NCI-H345 treated with DMSO at 0.1 percent for 48 hours (cell line): ENCODE data around the gene CYB5D1.

Source experiments
- DNase-seq: peaks from one replicate; lab custom pipeline; 2025; ENCODE audit not compliant: unreplicated experiment; lab: John Stamatoyannopoulos, UW

CYB5D1 gene

DNA sequence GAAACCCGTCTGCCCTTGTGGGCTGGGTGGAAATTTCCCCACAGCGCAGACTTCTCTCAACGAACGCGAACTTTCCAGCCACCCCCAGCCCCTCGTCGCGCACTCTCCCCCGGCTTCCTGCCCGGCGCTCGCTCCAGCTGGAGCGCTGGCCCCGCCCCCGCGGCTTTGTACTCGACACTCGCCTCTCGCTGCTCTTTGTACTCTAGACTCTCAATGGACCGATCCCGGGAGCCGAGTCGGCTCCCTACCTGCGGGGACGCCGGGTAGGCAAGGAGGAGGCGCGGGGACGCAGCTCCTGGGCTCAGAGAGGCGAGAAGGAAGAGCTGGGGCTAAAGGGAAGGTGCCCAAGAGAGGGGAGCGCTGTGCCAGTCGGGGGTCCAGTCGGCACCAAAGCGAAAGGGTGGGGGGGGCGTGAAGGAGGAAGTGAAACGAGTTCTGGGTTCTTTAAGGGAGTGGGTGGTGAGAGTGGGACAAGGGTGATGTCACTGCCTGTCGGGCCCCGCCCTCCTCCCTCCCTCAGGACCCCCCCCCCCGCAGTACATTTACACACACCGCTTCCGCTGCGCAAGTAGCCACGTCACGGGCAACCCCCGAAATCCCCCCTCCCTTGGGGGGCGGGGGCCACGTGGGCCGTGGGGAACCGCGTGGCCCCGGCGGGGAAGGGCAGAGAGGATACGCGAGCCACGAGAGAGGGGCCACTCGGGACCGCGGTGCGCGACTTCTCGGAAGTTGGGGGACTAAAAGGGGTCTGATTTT, 14.1 kb upstream of the CYB5D1 start:
- peak; percentile 42 for DNase-seq

DNA sequence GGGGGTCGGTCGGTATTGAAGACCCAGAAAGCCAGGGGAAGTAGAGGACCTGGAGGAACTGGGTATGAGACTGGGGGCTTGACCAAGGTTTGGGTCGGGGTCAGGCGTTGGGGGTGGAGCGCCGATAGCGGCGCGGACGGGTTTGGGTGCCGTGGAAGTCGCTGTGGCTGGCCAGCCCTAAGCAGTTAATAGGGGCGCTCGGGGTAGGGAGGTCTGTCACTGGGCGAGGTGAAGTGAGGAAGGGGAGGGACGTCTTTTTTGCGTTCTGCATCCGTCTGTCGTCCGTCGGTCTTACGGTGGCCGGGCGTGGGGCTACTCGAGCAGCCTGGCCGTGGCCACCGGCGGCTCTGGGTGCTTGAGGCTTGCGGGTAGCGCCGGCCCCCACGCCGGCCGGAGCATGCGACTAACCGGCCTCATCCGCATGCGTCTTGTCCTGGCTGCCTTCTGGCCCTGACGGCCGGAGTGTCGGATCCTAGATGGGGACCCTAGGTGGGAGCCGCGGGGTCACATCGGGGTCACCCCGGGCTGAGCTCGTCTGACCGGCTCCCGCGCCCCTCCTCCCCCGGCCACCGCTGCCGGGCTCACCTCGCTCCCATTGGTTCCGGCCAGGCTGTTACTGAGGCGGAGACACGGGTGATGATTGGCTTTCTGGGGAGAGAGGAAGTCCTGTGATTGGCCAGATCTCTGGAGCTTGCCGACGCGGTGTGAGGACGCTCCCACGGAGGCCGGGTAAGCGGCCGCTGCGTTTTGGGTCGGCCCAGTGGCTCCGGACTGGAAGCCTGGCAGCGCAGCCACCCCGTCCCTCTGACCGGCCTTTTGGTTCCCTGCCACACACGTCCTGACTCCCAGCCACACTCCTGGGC, 13.3 kb upstream of the CYB5D1 start:
- DNase-seq = peak; percentile 57

DNA sequence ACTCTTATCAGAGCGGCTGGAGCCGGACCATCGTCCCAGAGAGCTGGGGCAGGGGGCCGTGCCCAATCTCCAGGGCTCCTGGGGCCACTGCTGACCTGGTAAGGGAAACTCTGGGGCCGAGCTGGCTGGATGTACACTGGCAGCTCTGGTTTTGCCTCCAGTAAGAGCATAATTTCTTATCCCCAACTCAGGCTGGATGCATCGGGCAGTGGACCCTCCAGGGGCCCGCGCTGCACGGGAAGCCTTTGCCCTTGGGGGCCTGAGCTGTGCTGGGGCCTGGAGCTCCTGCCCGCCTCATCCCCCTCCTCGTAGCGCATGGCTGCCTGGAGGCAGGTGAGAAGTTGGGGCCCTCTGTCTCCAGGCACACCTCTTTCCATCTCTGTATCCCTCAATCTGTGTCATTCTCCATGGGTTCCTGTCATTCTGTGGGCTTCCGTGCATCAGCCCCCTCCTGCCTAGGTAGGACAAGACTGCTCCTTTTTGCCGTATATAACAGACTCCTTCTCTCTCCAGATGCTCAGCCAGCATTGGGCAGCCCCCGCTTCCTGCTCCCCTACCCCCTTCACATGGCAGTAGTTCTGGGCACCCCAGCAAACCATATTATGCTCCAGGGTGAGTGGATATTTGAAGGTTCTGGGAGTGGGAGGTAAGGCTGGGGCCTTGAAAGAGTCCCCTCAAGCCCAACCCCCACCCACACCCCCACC, 12.3 kb upstream of the CYB5D1 start:
- no peak for DNase-seq

DNA sequence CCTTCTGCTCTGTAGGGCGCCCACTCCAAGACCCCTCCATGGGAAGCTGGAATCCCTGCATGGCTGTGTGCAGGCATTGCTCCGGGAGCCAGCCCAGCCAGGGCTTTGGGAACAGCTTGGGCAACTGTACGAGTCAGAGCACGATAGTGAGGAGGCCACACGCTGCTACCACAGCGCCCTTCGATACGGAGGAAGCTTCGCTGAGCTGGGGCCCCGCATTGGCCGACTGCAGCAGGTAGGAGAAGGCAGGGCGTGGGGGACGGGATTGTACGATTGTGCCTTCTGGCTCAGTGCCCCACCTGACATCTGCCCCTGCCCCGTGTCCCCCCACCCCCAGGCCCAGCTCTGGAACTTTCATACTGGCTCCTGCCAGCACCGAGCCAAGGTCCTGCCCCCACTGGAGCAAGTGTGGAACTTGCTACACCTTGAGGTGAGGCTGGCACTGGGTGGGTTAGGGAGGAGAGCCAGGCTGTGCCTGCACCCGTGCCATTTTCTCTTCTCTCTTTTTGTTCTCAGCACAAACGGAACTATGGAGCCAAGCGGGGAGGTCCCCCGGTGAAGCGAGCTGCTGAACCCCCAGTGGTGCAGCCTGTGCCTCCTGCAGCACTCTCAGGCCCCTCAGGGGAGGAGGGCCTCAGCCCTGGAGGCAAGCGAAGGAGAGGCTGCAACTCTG, 11.6 kb upstream of the CYB5D1 start:
- no peak for DNase-seq

DNA sequence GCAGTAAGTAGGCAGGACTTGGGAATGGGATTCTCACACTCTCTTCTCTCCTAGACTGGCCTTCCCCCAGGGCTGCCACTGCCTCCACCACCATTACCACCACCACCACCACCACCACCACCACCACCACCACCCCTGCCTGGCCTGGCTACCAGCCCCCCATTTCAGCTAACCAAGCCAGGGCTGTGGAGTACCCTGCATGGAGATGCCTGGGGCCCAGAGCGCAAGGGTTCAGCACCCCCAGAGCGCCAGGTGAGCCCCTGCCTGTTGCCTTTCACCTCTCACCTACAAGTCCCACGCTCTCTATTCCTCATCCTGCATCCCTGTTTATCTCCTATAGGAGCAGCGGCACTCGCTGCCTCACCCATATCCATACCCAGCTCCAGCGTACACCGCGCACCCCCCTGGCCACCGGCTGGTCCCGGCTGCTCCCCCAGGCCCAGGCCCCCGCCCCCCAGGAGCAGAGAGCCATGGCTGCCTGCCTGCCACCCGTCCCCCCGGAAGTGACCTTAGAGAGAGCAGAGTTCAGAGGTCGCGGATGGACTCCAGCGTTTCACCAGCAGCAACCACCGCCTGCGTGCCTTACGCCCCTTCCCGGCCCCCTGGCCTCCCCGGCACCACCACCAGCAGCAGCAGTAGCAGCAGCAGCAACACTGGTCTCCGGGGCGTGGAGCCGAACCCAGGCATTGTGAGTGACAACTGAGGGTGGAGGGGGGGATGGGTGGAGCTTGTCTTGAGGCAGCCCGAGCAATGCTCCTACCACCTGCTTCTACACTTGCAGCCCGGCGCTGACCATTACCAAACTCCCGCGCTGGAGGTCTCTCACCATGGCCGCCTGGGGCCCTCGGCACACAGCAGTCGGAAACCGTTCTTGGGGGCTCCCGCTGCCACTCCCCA, 10.8 kb upstream of the CYB5D1 start:
- no peak for DNase-seq

DNA sequence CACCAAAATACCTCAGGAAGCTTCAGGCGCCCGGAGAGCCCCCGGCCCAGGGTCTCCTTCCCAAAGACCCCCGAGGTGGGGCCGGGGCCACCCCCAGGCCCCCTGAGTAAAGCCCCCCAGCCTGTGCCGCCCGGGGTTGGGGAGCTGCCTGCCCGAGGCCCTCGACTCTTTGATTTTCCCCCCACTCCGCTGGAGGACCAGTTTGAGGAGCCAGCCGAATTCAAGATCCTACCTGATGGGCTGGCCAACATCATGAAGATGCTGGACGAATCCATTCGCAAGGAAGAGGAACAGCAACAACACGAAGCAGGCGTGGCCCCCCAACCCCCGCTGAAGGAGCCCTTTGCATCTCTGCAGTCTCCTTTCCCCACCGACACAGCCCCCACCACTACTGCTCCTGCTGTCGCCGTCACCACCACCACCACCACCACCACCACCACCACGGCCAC, 9.6 kb upstream of the CYB5D1 start:
- DNase-seq = no peak

DNA sequence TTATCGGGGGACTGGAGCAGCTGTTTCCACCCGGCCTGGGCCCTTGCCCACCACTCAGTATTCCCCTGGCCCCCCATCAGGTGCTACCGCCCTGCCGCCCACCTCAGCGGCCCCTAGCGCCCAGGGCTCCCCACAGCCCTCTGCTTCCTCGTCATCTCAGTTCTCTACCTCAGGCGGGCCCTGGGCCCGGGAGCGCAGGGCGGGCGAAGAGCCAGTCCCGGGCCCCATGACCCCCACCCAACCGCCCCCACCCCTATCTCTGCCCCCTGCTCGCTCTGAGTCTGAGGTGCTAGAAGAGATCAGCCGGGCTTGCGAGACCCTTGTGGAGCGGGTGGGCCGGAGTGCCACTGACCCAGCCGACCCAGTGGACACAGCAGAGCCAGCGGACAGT, 9.1 kb upstream of the CYB5D1 start:
- no peak for DNase-seq

DNA sequence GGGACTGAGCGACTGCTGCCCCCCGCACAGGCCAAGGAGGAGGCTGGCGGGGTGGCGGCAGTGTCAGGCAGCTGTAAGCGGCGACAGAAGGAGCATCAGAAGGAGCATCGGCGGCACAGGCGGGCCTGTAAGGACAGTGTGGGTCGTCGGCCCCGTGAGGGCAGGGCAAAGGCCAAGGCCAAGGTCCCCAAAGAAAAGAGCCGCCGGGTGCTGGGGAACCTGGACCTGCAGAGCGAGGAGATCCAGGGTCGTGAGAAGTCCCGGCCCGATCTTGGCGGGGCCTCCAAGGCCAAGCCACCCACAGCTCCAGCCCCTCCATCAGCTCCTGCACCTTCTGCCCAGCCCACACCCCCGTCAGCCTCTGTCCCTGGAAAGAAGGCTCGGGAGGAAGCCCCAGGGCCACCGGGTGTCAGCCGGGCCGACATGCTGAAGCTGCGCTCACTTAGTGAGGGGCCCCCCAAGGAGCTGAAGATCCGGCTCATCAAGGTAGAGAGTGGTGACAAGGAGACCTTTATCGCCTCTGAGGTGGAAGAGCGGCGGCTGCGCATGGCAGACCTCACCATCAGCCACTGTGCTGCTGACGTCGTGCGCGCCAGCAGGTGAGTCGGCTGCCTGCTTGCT, 8.6 kb upstream of the CYB5D1 start:
- DNase-seq = no peak

DNA sequence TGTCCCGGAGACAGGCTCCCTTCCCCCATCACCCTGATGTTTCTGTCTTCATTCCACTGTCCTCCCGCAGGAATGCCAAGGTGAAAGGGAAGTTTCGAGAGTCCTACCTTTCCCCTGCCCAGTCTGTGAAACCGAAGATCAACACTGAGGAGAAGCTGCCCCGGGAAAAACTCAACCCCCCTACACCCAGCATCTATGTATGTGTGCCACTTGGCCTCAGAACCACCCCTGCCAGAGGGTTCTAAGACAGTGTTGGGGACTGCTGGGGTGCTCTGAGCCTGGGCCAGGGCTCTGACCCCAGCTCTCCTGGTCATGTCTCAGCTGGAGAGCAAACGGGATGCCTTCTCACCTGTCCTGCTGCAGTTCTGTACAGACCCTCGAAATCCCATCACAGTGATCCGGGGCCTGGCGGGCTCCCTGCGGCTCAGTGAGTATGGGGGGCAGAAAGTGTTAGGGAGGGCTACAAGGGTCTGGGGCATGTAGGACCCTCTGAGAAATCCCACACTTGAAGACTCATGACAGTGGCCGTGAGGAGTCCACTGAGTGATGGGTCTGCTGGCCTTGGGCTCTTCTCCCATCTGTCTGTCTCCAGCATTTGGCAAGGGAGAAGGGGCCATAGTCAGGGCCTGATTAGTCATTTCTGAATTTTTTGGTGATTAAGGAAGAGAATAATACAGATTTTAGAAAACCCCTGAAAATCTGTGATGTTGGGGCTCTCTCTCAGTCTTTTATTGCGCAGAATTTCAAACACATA, 7.9 kb upstream of the CYB5D1 start:
- no peak for DNase-seq

DNA sequence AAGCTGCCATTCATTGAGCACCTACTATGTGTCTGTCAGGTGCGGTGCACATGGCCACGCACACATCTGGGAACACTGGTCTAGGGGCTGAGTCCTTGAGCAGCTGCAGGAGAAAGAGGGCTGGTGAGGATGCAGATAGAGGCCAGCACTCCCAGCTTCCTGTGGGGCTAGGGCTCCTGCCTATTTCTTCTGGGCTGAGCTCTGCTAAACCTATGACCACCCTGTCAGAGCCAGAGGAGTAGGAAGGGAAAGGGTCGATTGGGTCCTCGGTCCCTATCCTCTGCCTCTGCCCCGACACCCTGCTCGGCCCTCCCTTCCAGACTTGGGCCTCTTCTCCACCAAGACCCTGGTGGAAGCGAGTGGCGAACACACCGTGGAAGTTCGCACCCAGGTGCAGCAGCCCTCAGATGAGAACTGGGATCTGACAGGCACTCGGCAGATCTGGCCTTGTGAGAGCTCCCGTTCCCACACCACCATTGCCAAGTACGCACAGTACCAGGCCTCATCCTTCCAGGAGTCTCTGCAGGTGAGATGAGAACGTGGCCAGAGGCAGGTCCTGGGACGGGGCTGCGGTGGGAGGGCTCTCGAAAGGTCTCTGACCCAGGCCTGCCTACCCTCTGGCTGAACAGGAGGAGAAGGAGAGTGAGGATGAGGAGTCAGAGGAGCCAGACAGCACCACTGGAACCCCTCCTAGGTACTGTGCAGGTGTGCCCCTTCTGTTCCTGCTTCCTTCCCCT, 6.9 kb upstream of the CYB5D1 start:
- no peak for DNase-seq

DNA sequence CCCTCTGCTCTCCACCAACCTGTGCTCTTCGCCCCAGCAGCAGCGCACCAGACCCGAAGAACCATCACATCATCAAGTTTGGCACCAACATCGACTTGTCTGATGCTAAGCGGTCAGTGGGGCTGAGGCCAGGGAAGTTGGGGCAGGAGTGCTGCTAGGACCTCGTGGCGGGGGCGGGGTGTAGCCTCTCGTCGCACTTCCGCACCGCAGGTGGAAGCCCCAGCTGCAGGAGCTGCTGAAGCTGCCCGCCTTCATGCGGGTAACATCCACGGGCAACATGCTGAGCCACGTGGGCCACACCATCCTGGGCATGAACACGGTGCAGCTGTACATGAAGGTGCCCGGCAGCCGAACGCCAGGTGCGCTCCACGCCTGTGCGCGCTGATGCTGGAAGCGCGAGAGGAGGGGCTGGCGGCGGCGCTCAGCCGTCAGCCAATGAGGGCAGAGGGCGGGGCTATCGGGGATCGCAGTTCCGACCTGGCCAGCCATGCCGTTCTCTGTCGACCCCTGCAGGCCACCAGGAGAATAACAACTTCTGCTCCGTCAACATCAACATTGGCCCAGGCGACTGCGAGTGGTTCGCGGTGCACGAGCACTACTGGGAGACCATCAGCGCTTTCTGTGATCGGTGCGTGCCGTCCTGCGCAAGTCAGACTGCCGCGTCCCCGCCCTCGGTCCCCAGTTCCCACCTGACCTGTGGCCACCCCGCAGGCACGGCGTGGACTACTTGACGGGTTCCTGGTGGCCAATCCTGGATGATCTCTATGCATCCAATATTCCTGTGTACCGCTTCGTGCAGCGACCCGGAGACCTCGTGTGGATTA, 6.2 kb upstream of the CYB5D1 start:
- peak; percentile 74 for DNase-seq

DNA sequence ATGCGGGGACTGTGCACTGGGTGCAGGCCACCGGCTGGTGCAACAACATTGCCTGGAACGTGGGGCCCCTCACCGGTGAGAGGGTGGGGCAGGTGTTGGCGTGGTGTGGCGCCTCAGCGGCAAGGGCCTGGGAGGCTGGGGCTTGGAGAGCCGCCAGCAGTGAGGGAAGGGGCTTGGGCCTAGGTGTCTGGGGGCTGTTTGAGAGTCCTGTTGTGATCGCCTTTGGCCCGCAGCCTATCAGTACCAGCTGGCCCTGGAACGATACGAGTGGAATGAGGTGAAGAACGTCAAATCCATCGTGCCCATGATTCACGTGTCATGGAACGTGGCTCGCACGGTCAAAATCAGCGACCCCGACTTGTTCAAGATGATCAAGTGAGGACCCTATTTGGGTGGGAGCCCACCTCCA, 5.5 kb upstream of the CYB5D1 start:
- no peak for DNase-seq

DNA sequence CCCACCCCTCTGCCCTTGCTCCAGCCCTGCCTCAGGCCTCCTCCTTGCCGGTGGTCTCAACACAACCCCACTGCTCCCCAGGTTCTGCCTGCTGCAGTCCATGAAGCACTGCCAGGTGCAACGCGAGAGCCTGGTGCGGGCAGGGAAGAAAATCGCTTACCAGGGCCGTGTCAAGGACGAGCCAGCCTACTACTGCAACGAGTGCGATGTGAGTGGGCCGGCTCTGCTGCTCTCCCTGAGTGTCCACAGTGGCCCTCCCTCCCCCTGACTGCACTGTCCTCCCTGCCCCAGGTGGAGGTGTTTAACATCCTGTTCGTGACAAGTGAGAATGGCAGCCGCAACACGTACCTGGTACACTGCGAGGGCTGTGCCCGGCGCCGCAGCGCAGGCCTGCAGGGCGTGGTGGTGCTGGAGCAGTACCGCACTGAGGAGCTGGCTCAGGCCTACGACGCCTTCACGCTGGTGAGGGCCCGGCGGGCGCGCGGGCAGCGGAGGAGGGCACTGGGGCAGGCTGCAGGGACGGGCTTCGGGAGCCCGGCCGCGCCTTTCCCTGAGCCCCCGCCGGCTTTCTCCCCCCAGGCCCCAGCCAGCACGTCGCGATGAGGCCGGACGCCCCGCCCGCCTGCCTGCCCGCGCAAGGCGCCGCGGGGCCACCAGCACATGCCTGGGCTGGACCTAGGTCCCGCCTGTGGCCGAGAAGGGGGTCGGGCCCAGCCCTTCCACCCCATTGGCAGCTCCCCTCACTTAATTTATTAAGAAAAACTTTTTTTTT, 4.7 kb upstream of the CYB5D1 start:
- no peak for DNase-seq

DNA sequence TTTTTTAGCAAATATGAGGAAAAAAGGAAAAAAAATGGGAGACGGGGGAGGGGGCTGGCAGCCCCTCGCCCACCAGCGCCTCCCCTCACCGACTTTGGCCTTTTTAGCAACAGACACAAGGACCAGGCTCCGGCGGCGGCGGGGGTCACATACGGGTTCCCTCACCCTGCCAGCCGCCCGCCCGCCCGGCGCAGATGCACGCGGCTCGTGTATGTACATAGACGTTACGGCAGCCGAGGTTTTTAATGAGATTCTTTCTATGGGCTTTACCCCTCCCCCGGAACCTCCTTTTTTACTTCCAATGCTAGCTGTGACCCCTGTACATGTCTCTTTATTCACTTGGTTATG, 4.1 kb upstream of the CYB5D1 start:
- no peak for DNase-seq

DNA sequence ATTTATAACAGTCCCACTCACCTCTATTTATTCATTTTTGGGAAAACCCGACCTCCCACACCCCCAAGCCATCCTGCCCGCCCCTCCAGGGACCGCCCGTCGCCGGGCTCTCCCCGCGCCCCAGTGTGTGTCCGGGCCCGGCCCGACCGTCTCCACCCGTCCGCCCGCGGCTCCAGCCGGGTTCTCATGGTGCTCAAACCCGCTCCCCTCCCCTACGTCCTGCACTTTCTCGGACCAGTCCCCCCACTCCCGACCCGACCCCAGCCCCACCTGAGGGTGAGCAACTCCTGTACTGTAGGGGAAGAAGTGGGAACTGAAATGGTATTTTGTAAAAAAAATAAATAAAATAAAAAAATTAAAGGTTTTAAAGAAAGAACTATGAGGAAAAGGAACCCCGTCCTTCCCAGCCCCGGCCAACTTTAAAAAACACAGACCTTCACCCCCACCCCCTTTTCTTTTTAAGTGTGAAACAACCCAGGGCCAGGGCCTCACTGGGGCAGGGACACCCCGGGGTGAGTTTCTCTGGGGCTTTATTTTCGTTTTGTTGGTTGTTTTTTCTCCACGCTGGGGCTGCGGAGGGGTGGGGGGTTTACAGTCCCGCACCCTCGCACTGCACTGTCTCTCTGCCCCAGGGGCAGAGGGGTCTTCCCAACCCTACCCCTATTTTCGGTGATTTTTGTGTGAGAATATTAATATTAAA, 3.6 kb upstream of the CYB5D1 start:
- no peak for DNase-seq
